Measurements from ENCODE around the gene C6orf47. TPM values are rescaled to one million over a fixed set of nuclear protein-coding genes. Genes with fewer than 3 reads are reported as not detected.
A peak's percentile ranks its signal among the peaks of the same experiment; 100 is the strongest.

Gene C6orf47
- total and polyA plus RNA-seq, 2 of the 13 experiments (the other 11 are each of a cell fraction or from before 2014, with no cell fraction given) = 1.7 to 18.1 TPM

- TF ChIP-seq, protein P1, sequence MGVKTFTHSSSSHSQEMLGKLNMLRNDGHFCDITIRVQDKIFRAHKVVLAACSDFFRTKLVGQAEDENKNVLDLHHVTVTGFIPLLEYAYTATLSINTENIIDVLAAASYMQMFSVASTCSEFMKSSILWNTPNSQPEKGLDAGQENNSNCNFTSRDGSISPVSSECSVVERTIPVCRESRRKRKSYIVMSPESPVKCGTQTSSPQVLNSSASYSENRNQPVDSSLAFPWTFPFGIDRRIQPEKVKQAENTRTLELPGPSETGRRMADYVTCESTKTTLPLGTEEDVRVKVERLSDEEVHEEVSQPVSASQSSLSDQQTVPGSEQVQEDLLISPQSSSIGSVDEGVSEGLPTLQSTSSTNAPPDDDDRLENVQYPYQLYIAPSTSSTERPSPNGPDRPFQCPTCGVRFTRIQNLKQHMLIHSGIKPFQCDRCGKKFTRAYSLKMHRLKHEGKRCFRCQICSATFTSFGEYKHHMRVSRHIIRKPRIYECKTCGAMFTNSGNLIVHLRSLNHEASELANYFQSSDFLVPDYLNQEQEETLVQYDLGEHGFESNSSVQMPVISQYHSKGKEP (CRISPR knock-in tag; IDR thresholded peaks at IDR 0.05) = 0 out of 2 replicates have a peak, but pooled peaks have one; percentile 48
- TF ChIP-seq SMARCE1 (IDR thresholded peaks at IDR 0.05; ENCODE audit: borderline replicate concordance) (no peak), ZFAT (CRISPR knock-in tag; conservative IDR thresholded peaks at IDR 0.05) (no peak), POLR2A (IDR thresholded peaks at IDR 0.05; ENCODE audit: insufficient read depth in 1 of 2, low read depth in 2 of 2, low read length in 2 of 2) (peak; percentile 93 to 96), ZNF124 (CRISPR knock-in tag; IDR thresholded peaks at IDR 0.05) (0 out of 2 replicates have a peak, but pooled peaks have one; percentile 59), ARID2 (CRISPR knock-in tag; IDR thresholded peaks at IDR 0.05; ENCODE audit: borderline replicate concordance) (peak; percentile 45; the same call in 1 of the 2 replicates), MLXIP (CRISPR knock-in tag; IDR thresholded peaks at IDR 0.05; ENCODE audit: borderline replicate concordance) (no peak), ZNF704 (CRISPR knock-in tag; IDR thresholded peaks at IDR 0.05; ENCODE audit: borderline replicate concordance) (no peak), JUNB (CRISPR knock-in tag; IDR thresholded peaks at IDR 0.05; ENCODE audit: borderline replicate concordance) (no peak), SAFB2 (CRISPR knock-in tag; IDR thresholded peaks at IDR 0.05; ENCODE audit: borderline replicate concordance, low read depth) (no peak; the same call in 1 of the 2 replicates), ZNF10 (CRISPR knock-in tag; IDR thresholded peaks at IDR 0.05; ENCODE audit: borderline replicate concordance, low read depth) (no peak), XRCC5 (optimal IDR thresholded peaks at IDR 0.05; ENCODE audit: low read length) (peak; percentile 87), PHF8 (CRISPR knock-in tag; IDR thresholded peaks at IDR 0.05) (peak; percentile 92), BORCS8-MEF2B (CRISPR knock-in tag; IDR thresholded peaks at IDR 0.05) (peak; percentile 88), POLR2AphosphoS5 (IDR thresholded peaks at IDR 0.05; ENCODE audit: low read depth, low read length) (peak; percentile 92), ZSCAN9 (CRISPR knock-in tag; IDR thresholded peaks at IDR 0.05; ENCODE audit: borderline replicate concordance) (peak; percentile 81; the same call in 1 of the 2 replicates), ZNF724P (CRISPR knock-in tag; IDR thresholded peaks at IDR 0.05; ENCODE audit: borderline replicate concordance) (no peak), NCOA2 (CRISPR knock-in tag; IDR thresholded peaks at IDR 0.05) (peak; percentile 68), TCF7 (IDR thresholded peaks at IDR 0.05; ENCODE audit: low read depth) (no peak), ZNF264 (CRISPR knock-in tag; IDR thresholded peaks at IDR 0.05) (peak; percentile 22; the same call in 1 of the 2 replicates), PAX8 (CRISPR knock-in tag; IDR thresholded peaks at IDR 0.05; ENCODE audit: borderline replicate concordance) (no peak), MED8 (CRISPR knock-in tag; IDR thresholded peaks at IDR 0.05; ENCODE audit: insufficient replicate concordance) (peak; percentile 73)
- TF ChIP-seq, protein P2, sequence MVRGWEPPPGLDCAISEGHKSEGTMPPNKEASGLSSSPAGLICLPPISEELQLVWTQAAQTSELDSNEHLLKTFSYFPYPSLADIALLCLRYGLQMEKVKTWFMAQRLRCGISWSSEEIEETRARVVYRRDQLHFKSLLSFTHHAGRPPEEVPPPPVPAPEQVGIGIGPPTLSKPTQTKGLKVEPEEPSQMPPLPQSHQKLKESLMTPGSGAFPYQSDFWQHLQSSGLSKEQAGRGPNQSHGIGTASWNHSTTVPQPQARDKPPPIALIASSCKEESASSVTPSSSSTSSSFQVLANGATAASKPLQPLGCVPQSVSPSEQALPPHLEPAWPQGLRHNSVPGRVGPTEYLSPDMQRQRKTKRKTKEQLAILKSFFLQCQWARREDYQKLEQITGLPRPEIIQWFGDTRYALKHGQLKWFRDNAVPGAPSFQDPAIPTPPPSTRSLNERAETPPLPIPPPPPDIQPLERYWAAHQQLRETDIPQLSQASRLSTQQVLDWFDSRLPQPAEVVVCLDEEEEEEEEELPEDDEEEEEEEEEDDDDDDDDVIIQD (CRISPR knock-in tag; IDR thresholded peaks at IDR 0.05; ENCODE audit: low read depth) = 0 out of 2 replicates have a peak, but pooled peaks have one; percentile 72
Measured at GRCh38 chr6:31702819-31703716, 42.5 kb upstream of the C6orf47 start, which contains the start of gene ABHD16A (continued).

Data from HepG2 (cell line).